Hepatocyte (in vitro differentiated cells): ENCODE results near the gene HECTD2.

Experiments used
- CTCF ChIP-seq: fragments of 200-600 bp; sonication (generic); IDR thresholded peaks from 2 replicates; pipeline ENCODE4 v1.5.1; 2016; ENCODE audit warnings: antibody characterized with exemption, mild to moderate bottlenecking; ENCODE audit not compliant: poor library complexity
- EZH2 ChIP-seq: fragments of 200-600 bp; sonication (generic); IDR thresholded peaks from 2 replicates; pipeline ENCODE4 v1.6.1; 2016; ENCODE audit warnings: antibody characterized with exemption, mild to moderate bottlenecking, borderline replicate concordance
- EZH2phosphoT487 ChIP-seq: fragments of 200-600 bp; sonication (generic); IDR thresholded peaks from one replicate; pipeline ENCODE4 v1.6.1; 2018; ENCODE audit warnings: antibody characterized with exemption, mild to moderate bottlenecking, low read depth, moderate library complexity; ENCODE audit not compliant: unreplicated experiment, severe bottlenecking

GRCh38 chr10:91521439-91521838 lies 111.3 kb downstream of the HECTD2 start:
- TF ChIP-seq CTCF (no peak), EZH2 (no peak), EZH2phosphoT487 (no peak)
